ENCODE measurements around the gene NEU2.

DNA sequence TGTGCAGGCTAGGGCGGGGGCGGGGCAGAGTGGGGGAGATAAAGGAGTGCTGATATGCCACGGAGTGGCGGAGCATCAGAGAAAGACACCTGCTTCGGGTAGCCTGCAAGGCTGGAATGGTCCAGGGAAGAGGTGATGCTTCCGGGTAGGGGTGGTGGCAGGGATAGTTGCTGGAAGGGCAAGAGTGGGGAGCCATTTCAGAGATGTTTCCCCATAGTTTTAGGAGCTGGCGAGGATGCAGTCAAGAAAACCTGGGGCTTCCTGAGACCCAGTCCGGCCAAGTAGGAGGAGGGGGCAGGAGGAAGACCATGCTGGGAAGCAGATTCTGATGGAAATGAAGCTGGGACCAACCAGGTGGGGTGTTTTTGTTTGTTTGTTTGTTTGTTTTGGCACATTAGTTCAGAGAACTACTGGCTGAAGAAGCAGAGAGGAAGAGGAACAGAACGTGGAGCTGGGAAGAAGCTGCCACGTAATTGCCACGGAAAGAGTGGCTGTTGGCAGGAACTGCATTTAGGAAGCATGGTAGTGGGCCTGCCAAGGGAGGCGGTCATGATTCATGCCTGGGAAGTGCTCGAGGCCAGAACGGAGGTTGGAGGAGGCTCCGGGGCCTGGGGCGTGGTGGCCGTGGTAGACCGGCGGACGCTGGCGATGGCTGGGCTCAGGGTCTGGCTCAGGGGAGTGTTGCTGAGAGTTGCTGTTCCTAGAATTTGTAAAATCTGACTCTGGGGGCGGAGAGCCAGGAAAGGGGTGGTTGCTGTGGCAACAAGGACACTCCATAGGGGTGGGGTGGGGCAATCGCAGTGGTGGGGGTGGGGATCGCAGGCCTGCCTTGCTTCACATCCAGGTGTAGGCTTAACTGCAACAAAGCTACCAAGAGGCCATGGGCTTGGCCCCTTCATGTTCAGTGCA lies 19.0 kb downstream of the NEU2 start:
- TF ChIP-seq POLR2AphosphoS5 (IDR thresholded peaks at IDR 0.05; ENCODE audit: low read depth, low read length) (no peak), POLR2A (IDR thresholded peaks at IDR 0.05; ENCODE audit: low read depth, low read length) (no peak), TAF1 (IDR thresholded peaks at IDR 0.05; ENCODE audit: low read depth, low read length) (no peak), SPI1 (IDR thresholded peaks at IDR 0.05; ENCODE audit: low read depth, low read length) (no peak)
